Breast epithelium (tissue), 3 donors: ENCODE results near the gene CBX2.

Experiments used
- CTCF ChIP-seq, 3 donors: fragments of 450-650 bp; IDR thresholded peaks; one replicate each; pipeline ENCODE4 v1.5.1; 2016 to 2017; ENCODE audit warnings: antibody characterized with exemption in 3 of 3, mild to moderate bottlenecking in 3 of 3, moderate library complexity in 3 of 3
- POLR2A ChIP-seq: fragments of 450-650 bp; IDR thresholded peaks from one replicate; pipeline ENCODE4 v1.6.1; 2016; ENCODE audit warnings: antibody characterized with exemption, mild to moderate bottlenecking, moderate library complexity
- POLR2AphosphoS5 ChIP-seq, 3 donors: sonication (generic); formaldehyde crosslinking; IDR thresholded peaks; one replicate each; pipeline ENCODE4 v1.6.1; 2017; ENCODE audit warnings: antibody characterized with exemption in 3 of 3

- TF ChIP-seq CTCF (IDR thresholded peaks at IDR 0.05) = no peak
- no peak for TF ChIP-seq POLR2A
- TF ChIP-seq POLR2AphosphoS5 (IDR thresholded peaks at IDR 0.05) = no peak
These were observed 15.9 kb upstream of the CBX2 start for GRCh38 chr17:79761894-79762589.
